ENCODE data around the gene DPP9. TPM values are rescaled to one million over a fixed set of nuclear protein-coding genes. Genes with fewer than 3 reads are reported as not detected.

The DPP9 gene
- total and polyA plus RNA-seq, 2 of the 8 experiments (the other 6 are each of a cell fraction or from before 2014, with no cell fraction given): 11.6 to 40.7 TPM

GRCh38 chr19:4638828-4639530 is 84.7 kb downstream of the DPP9 start, which contains the start of gene TNFAIP8L1 (continued):
- TF ChIP-seq GTF2F1 (IDR thresholded peaks at IDR 0.05; ENCODE audit: borderline replicate concordance, low read depth, low read length) (no peak), SAP30 (IDR thresholded peaks at IDR 0.05; ENCODE audit: insufficient read depth, insufficient replicate concordance, low read length) (no peak), POLR2A (IDR thresholded peaks at IDR 0.05; ENCODE audit: control extremely low read depth in 1 of 2, low read depth in 2 of 2, low read length in 2 of 2) (peak in 1 of 2 experiments; percentile 56; a peak in 2 of 3 replicates), SP2 (IDR thresholded peaks at IDR 0.05; ENCODE audit: low read length) (peak; percentile 51), PHF8 (conservative IDR thresholded peaks at IDR 0.05; ENCODE audit: low read depth, low read length) (peak; percentile 42; the same call in 1 of the 2 replicates), NANOG (IDR thresholded peaks at IDR 0.05; ENCODE audit: insufficient read depth, low read depth, low read length, poor library complexity, severe bottlenecking) (peak; percentile 23)
